Activated T-cell treated with anti-CD3 and anti-CD28 coated beads for 1 hour (primary cell): ENCODE data around the gene MBD6.
"Not testable (repeated sequence)": the region's sequence is repeated elsewhere in the genome, so short reads cannot be mapped to it uniquely, and the experiment has no call there.

Experiments used
- DNase-seq: peaks from one replicate; pipeline ENCODE4 v3.0.0-alpha.2; 2020; ENCODE audit warnings: low read depth

Gene MBD6

GRCh38 chr12:57489157-57489641 is 33.4 kb upstream of the MBD6 start:
- DNase-seq, result no peak

- DNase-seq, result no peak
Observed at GRCh38 chr12:57490126-57490525, 32.5 kb upstream of the MBD6 start.

GRCh38 chr12:57491393-57492280 is 31.0 kb upstream of the MBD6 start:
- no peak for DNase-seq

- DNase-seq, result not testable (repeated sequence)
Observed at GRCh38 chr12:57495051-57495701, 27.4 kb upstream of the MBD6 start.

- DNase-seq, result no peak
Observed at GRCh38 chr12:57496822-57497221, 25.8 kb upstream of the MBD6 start.

- no peak for DNase-seq
Observed at GRCh38 chr12:57497223-57498131, 25.1 kb upstream of the MBD6 start.

- no peak for DNase-seq
Observed at GRCh38 chr12:57498132-57498502, 24.5 kb upstream of the MBD6 start.

- no peak for DNase-seq
Observed at GRCh38 chr12:57498571-57498970, 24.1 kb upstream of the MBD6 start.

- no peak for DNase-seq
Observed at GRCh38 chr12:57500213-57500612, 22.4 kb upstream of the MBD6 start.

GRCh38 chr12:57502311-57502969 is 20.2 kb upstream of the MBD6 start:
- not testable (repeated sequence) for DNase-seq

GRCh38 chr12:57506541-57506940 is 16.1 kb upstream of the MBD6 start:
- DNase-seq, result not testable (repeated sequence)

- not testable (repeated sequence) for DNase-seq
Observed at GRCh38 chr12:57507796-57508195, 14.8 kb upstream of the MBD6 start.

- DNase-seq, result no peak
Observed at GRCh38 chr12:57511161-57511560, 11.5 kb upstream of the MBD6 start.

- DNase-seq, result no peak
Observed at GRCh38 chr12:57511588-57512325, 10.9 kb upstream of the MBD6 start.

GRCh38 chr12:57512665-57513064 is 10.0 kb upstream of the MBD6 start:
- no peak for DNase-seq

GRCh38 chr12:57513266-57513665 is 9.4 kb upstream of the MBD6 start:
- DNase-seq, result no peak

GRCh38 chr12:57513677-57514076 is 8.9 kb upstream of the MBD6 start:
- DNase-seq, result not testable (repeated sequence)

GRCh38 chr12:57514246-57514645 is 8.4 kb upstream of the MBD6 start:
- not testable (repeated sequence) for DNase-seq

GRCh38 chr12:57514720-57515407 is 7.8 kb upstream of the MBD6 start:
- DNase-seq, result no peak

GRCh38 chr12:57515408-57515933 is 7.2 kb upstream of the MBD6 start:
- no peak for DNase-seq
